HEK293 (cell line): ENCODE measurements around the gene PLK5.

Experiments used
- CTCF ChIA-PET: fragments of 350-600 bp; formaldehyde crosslinking; extraction: SDS; loops from one replicate; lab custom pipeline; 2021; ENCODE audit warnings: antibody characterized with exemption; lab: Yijun Ruan, JAX
- POLR2A ChIA-PET: fragments of 300-600 bp; formaldehyde crosslinking; extraction: SDS; loops from one replicate; lab custom pipeline; 2020; ENCODE audit warnings: antibody characterized with exemption, inconsistent platforms; lab: Yijun Ruan, JAX
- H3K27ac ChIP-seq: fragments of 200-500 bp; sonication (Bioruptor generic); 2 replicates; pipeline ENCODE4 v1.5.1; 2014; ENCODE audit warnings: low read depth, low read length, control low read depth, inconsistent platforms; ENCODE audit errors: extremely low read depth
- H3K36me3 ChIP-seq, 2 experiments: fragments of 200-500 bp in 1 of 2; sonication (Bioruptor generic) in 1 of 2; 1 replicate in 1 of 2; 2 replicates in 1 of 2; pipeline ENCODE4 v1.5.1; 2014 to 2017; ENCODE audit warnings: inconsistent platforms in 2 of 2, low read length in 2 of 2; ENCODE audit not compliant: control insufficient read depth in 2 of 2, insufficient read depth in 1 of 2
- H3K4me1 ChIP-seq: fragments of 200-500 bp; sonication (Bioruptor generic); 2 replicates; pipeline ENCODE4 v1.5.1; 2014; ENCODE audit warnings: mild to moderate bottlenecking, low read length, inconsistent platforms; ENCODE audit not compliant: control insufficient read depth, insufficient read depth
- H3K4me3 ChIP-seq: 2 replicates; pipeline ENCODE4 v1.5.1; 2011; ENCODE audit warnings: low read depth, mild to moderate bottlenecking, control low read depth, low read length, moderate library complexity
- H3K9me3 ChIP-seq: fragments of 200-500 bp; sonication (Bioruptor generic); 2 replicates; pipeline ENCODE4 v1.5.1; 2014; ENCODE audit warnings: low read depth, low read length, inconsistent platforms; ENCODE audit not compliant: control insufficient read depth, insufficient read depth
- CTCF ChIP-seq: fragments of 450-650 bp; formaldehyde crosslinking; IDR thresholded peaks from 2 replicates; pipeline ENCODE4 v1.5.1; 2016; ENCODE audit warnings: missing biosample characterization, missing genetic modification characterization
- KLF9 ChIP-seq: fragments of 450-650 bp; formaldehyde crosslinking; IDR thresholded peaks from 2 replicates; pipeline ENCODE4 v1.5.1; 2016; ENCODE audit warnings: missing biosample characterization, missing genetic modification characterization, low read depth
- PRDM1 ChIP-seq: fragments of 450-650 bp; formaldehyde crosslinking; IDR thresholded peaks from 2 replicates; pipeline ENCODE4; 2016; ENCODE audit warnings: missing biosample characterization, missing genetic modification characterization
- REST ChIP-seq: fragments of 450-650 bp; formaldehyde crosslinking; IDR thresholded peaks from 2 replicates; pipeline ENCODE4 v1.5.1; 2016; ENCODE audit warnings: missing biosample characterization, missing genetic modification characterization
- ZBTB21 ChIP-seq: fragments of 450-650 bp; formaldehyde crosslinking; IDR thresholded peaks from 2 replicates; pipeline ENCODE4 v1.5.1; 2017; ENCODE audit warnings: missing biosample characterization, missing genetic modification characterization
- ZFP37 ChIP-seq: fragments of 450-650 bp; formaldehyde crosslinking; IDR thresholded peaks from 2 replicates; pipeline ENCODE4 v1.5.1; 2016; ENCODE audit warnings: missing biosample characterization, missing genetic modification characterization
- ZFP69B ChIP-seq: fragments of 450-650 bp; formaldehyde crosslinking; IDR thresholded peaks from 2 replicates; pipeline ENCODE4 v1.5.1; 2016; ENCODE audit warnings: missing biosample characterization, missing genetic modification characterization
- ZNF16 ChIP-seq: fragments of 450-650 bp; formaldehyde crosslinking; IDR thresholded peaks from 2 replicates; pipeline ENCODE4 v1.5.1; 2016; ENCODE audit warnings: low read depth, missing biosample characterization, missing genetic modification characterization
- ZNF202 ChIP-seq: fragments of 450-650 bp; formaldehyde crosslinking; IDR thresholded peaks from 2 replicates; pipeline ENCODE4 v1.5.1; 2016; ENCODE audit warnings: missing biosample characterization, missing genetic modification characterization, borderline replicate concordance
- ZNF366 ChIP-seq: fragments of 450-650 bp; formaldehyde crosslinking; conservative IDR thresholded peaks from 2 replicates; pipeline ENCODE4 v1.5.1; 2016; ENCODE audit warnings: missing biosample characterization, missing genetic modification characterization
- ZNF449 ChIP-seq: fragments of 450-650 bp; formaldehyde crosslinking; IDR thresholded peaks from 2 replicates; pipeline ENCODE4 v1.5.1; 2017; ENCODE audit warnings: missing biosample characterization, mild to moderate bottlenecking, missing genetic modification characterization, moderate library complexity
- ZNF580 ChIP-seq: fragments of 450-650 bp; formaldehyde crosslinking; IDR thresholded peaks from 2 replicates; pipeline ENCODE4 v1.5.1; 2016; ENCODE audit warnings: missing biosample characterization, missing genetic modification characterization
- TF ChIP-seq, protein P1 (sequence below): fragments of 450-650 bp; formaldehyde crosslinking; IDR thresholded peaks from 2 replicates; pipeline ENCODE4 v1.5.1; 2016; ENCODE audit warnings: missing biosample characterization, missing genetic modification characterization
- TF ChIP-seq, protein P2 (sequence below): fragments of 450-650 bp; formaldehyde crosslinking; IDR thresholded peaks from 2 replicates; pipeline ENCODE4 v1.5.1; 2017; ENCODE audit warnings: missing biosample characterization, missing genetic modification characterization

PLK5 gene, protein sequence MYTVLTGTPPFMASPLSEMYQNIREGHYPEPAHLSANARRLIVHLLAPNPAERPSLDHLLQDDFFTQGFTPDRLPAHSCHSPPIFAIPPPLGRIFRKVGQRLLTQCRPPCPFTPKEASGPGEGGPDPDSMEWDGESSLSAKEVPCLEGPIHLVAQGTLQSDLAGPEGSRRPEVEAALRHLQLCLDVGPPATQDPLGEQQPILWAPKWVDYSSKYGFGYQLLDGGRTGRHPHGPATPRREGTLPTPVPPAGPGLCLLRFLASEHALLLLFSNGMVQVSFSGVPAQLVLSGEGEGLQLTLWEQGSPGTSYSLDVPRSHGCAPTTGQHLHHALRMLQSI

GRCh38 chr19:1523412-1524286 is at the start of gene PLK5:
Gene PLK5 (plus strand): TSS chr19:1524077. CDS start chr19:1526997, 2,920 bp downstream.
- POLR2A ChIA-PET = interaction anchor here (1.0 kb wide), 1 partner anchor 77 kb away, joined by 7 read pairs; no protein-coding TSS in a partner anchor
- Histone ChIP-seq H3K36me3 (no peaks in the 10 kb centered on the region), H3K4me3 (no peak within 1 kb of the TSS), H3K9me3 (no peaks in the 10 kb centered on the region), H3K27ac (no peak within 1 kb of the TSS)
- TF ChIP-seq ZBTB21 (tag by site-specific recombination) = no peak
- TF ChIP-seq, protein P1, sequence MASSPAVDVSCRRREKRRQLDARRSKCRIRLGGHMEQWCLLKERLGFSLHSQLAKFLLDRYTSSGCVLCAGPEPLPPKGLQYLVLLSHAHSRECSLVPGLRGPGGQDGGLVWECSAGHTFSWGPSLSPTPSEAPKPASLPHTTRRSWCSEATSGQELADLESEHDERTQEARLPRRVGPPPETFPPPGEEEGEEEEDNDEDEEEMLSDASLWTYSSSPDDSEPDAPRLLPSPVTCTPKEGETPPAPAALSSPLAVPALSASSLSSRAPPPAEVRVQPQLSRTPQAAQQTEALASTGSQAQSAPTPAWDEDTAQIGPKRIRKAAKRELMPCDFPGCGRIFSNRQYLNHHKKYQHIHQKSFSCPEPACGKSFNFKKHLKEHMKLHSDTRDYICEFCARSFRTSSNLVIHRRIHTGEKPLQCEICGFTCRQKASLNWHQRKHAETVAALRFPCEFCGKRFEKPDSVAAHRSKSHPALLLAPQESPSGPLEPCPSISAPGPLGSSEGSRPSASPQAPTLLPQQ (tag by site-specific recombination) = peak; percentile 24; the same call in 1 of the 2 replicates
- TF ChIP-seq, protein P2, sequence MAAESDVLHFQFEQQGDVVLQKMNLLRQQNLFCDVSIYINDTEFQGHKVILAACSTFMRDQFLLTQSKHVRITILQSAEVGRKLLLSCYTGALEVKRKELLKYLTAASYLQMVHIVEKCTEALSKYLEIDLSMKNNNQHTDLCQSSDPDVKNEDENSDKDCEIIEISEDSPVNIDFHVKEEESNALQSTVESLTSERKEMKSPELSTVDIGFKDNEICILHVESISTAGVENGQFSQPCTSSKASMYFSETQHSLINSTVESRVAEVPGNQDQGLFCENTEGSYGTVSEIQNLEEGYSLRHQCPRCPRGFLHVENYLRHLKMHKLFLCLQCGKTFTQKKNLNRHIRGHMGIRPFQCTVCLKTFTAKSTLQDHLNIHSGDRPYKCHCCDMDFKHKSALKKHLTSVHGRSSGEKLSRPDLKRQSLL (tag by site-specific recombination) = peak; percentile 71; the same call in 1 of the 2 replicates
- TF ChIP-seq ZNF202 = no peak
- peak; percentile 93 for TF ChIP-seq ZNF16 (tag by site-specific recombination)
- TF ChIP-seq, all 188 proteins: peak for 3
- CTCF ChIA-PET = no interaction called here
- no peaks in the 10 kb centered on the region for H3K4me1 ChIP-seq

DNA sequence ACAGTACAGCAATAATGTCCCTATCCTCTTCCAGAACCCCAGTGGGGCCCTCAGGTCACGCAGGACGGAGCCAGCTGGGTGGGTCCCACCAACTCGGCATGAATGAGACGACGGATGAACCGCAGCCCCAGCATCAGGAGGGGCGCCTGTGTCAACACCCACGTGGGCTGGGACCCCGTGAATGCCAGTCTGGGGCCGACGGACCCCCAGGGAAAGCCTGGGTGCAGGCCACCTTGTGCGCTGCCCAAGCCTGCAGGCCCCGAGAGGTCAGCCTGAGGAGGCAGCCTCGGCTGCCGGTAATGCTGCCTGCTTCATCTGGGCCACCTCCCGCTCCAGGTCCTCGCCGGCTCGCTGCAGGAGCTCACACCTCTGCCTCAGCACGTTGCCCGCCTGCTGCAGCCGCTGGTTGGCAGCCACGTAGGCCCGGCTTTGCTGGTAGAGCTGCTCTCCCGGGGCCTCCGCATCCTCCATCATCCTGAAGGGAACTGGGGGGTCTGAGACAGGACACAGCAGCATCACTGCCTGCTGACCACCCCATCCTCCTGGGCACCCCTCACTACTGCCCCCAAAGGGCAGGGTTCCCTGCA is 49.0 kb upstream of the PLK5 start:
- no peak overlapping the region for H3K27ac ChIP-seq
- no peaks in the 10 kb centered on the region for H3K9me3 ChIP-seq
- H3K4me1 ChIP-seq = peaks cover 12% of the 10 kb centered on the region
- ChIA-PET CTCF (no interaction called here), POLR2A (interaction anchor here (1.2 to 2.1 kb wide), 3 partner anchors 16 to 31 kb away, joined by 4 to 5 read pairs (median 4); partner anchors contain the start of gene REEP6)
- TF ChIP-seq ZNF449 (tag by site-specific recombination) (peak; percentile 90), ZNF366 (no peak), KLF9 (no peak), ZFP69B (tag by site-specific recombination) (peak; percentile 41; the same call in 1 of the 2 replicates), REST (tag by site-specific recombination) (no peak), CTCF (0 out of 2 replicates have a peak, but pooled peaks have one; percentile 10), ZNF580 (no peak), ZFP37 (tag by site-specific recombination) (no peak), PRDM1 (no peak)
- TF ChIP-seq, protein P1 (tag by site-specific recombination) = peak; percentile 42; the same call in 1 of the 2 replicates
- H3K36me3 ChIP-seq = peaks cover 4 to 28% of the 10 kb centered on the region in 2 experiments; a peak in 2 of 3 replicates
- no peak overlapping the region for H3K4me3 ChIP-seq
